GM19455 (cell line): ENCODE results near the gene TMEM92.

Experiments
- ATAC-seq: cut with Tn5 transposase; IDR thresholded peaks from one replicate; pipeline ENCODE4 v1.9.1; 2021; ENCODE audit not compliant: unreplicated experiment

Gene TMEM92

GRCh38 chr17:50274142-50274896, at the start of gene TMEM92:
Gene TMEM92, plus strand, starts transcription at chr17:50274466. Its CDS starts 36 bp downstream, at chr17:50274502.
- no peak for ATAC-seq

GRCh38 chr17:50225701-50226240, 48.5 kb upstream of the TMEM92 start:
- no peak for ATAC-seq

GRCh38 chr17:50234581-50234980, 39.7 kb upstream of the TMEM92 start:
- no peak for ATAC-seq

- ATAC-seq, result no peak
Observed at GRCh38 chr17:50237901-50238300, 36.4 kb upstream of the TMEM92 start.

GRCh38 chr17:50238601-50239280, 35.5 kb upstream of the TMEM92 start:
- ATAC-seq, result no peak

GRCh38 chr17:50239937-50240336, 34.3 kb upstream of the TMEM92 start:
- ATAC-seq, result no peak

- ATAC-seq, result no peak
Observed at GRCh38 chr17:50240851-50241250, 33.4 kb upstream of the TMEM92 start.

GRCh38 chr17:50241431-50241830, 32.8 kb upstream of the TMEM92 start:
- no peak for ATAC-seq

- no peak for ATAC-seq
Observed at GRCh38 chr17:50244771-50245170, 29.5 kb upstream of the TMEM92 start.

- ATAC-seq, result no peak
Observed at GRCh38 chr17:50248255-50248654, 26.0 kb upstream of the TMEM92 start.

- ATAC-seq, result no peak
Observed at GRCh38 chr17:50252781-50253180, 21.5 kb upstream of the TMEM92 start.

GRCh38 chr17:50255766-50256635, 18.3 kb upstream of the TMEM92 start:
- ATAC-seq, result no peak

GRCh38 chr17:50256826-50257618, 17.2 kb upstream of the TMEM92 start:
- ATAC-seq, result no peak

- no peak for ATAC-seq
Observed at GRCh38 chr17:50257676-50258224, 16.5 kb upstream of the TMEM92 start.

GRCh38 chr17:50258647-50259476, 15.4 kb upstream of the TMEM92 start:
- no peak for ATAC-seq

- no peak for ATAC-seq
Observed at GRCh38 chr17:50259477-50260324, 14.6 kb upstream of the TMEM92 start.

GRCh38 chr17:50260501-50260911, 13.8 kb upstream of the TMEM92 start:
- no peak for ATAC-seq
